NCI-H2107 treated with DMSO at 0.1 percent for 48 hours (cell line): ENCODE data around the gene CLDN22.

Experiments used
- DNase-seq: peaks from one replicate; lab custom pipeline; 2025; ENCODE audit not compliant: unreplicated experiment; lab: John Stamatoyannopoulos, UW

The CLDN22 gene

GRCh38 chr4:183285886-183286285, 34.2 kb downstream of the CLDN22 start:
- no peak for DNase-seq

GRCh38 chr4:183284965-183285364, 35.1 kb downstream of the CLDN22 start:
- DNase-seq = no peak

- no peak for DNase-seq
Measured at GRCh38 chr4:183284258-183284785, 35.8 kb downstream of the CLDN22 start.

- no peak for DNase-seq
Measured at GRCh38 chr4:183276106-183276505, 44.0 kb downstream of the CLDN22 start.

- no peak for DNase-seq
Measured at GRCh38 chr4:183272384-183272783, 47.7 kb downstream of the CLDN22 start.

- no peak for DNase-seq
Measured at GRCh38 chr4:183268556-183268955, 51.5 kb downstream of the CLDN22 start.
